ENCODE data around the gene C1QTNF12.

C1QTNF12 gene

GRCh38 chr1:1281533-1282321, 35.2 kb upstream of the C1QTNF12 start:
- DNase-seq (ENCODE audit: low spot score) = no peak

- no peak for DNase-seq (ENCODE audit: low spot score)
Measured at GRCh38 chr1:1280782-1281481, 34.4 kb upstream of the C1QTNF12 start.

GRCh38 chr1:1279028-1279427, 32.5 kb upstream of the C1QTNF12 start:
- DNase-seq (ENCODE audit: low spot score) = no peak

GRCh38 chr1:1278620-1279019, 32.1 kb upstream of the C1QTNF12 start:
- no peak for DNase-seq (ENCODE audit: low spot score)

GRCh38 chr1:1275836-1276235, 29.3 kb upstream of the C1QTNF12 start:
- no peak for DNase-seq (ENCODE audit: low spot score)

GRCh38 chr1:1274931-1275431, 28.5 kb upstream of the C1QTNF12 start:
- DNase-seq (ENCODE audit: low spot score) = no peak

GRCh38 chr1:1274299-1274930, 27.9 kb upstream of the C1QTNF12 start:
- DNase-seq (ENCODE audit: low spot score) = no peak

- DNase-seq (ENCODE audit: low spot score) = peak; percentile 90
Measured at GRCh38 chr1:1273512-1274298, 27.2 kb upstream of the C1QTNF12 start, which contains the start of gene UBE2J2. UBE2J2 (minus strand) TSS chr1:1273854; CDS start chr1:1267992, 5,862 bp downstream.

GRCh38 chr1:1273209-1273511, 26.6 kb upstream of the C1QTNF12 start:
- DNase-seq (ENCODE audit: low spot score) = no peak

GRCh38 chr1:1272341-1273208, 26.1 kb upstream of the C1QTNF12 start:
- peak; percentile 62 for DNase-seq (ENCODE audit: low spot score)

- no peak for DNase-seq (ENCODE audit: low spot score)
Measured at GRCh38 chr1:1270813-1271212, 24.3 kb upstream of the C1QTNF12 start.

GRCh38 chr1:1268284-1268682, 21.8 kb upstream of the C1QTNF12 start:
- no peak for DNase-seq (ENCODE audit: low spot score)

GRCh38 chr1:1267488-1268283, 21.2 kb upstream of the C1QTNF12 start:
- no peak for DNase-seq (ENCODE audit: low spot score)

GRCh38 chr1:1264868-1265272, 18.3 kb upstream of the C1QTNF12 start:
- peak; percentile 72 for DNase-seq (ENCODE audit: low spot score)

GRCh38 chr1:1264026-1264425, 17.5 kb upstream of the C1QTNF12 start:
- DNase-seq (ENCODE audit: low spot score) = no peak

GRCh38 chr1:1262758-1263157, 16.2 kb upstream of the C1QTNF12 start:
- no peak for DNase-seq (ENCODE audit: low spot score)

GRCh38 chr1:1262071-1262470, 15.5 kb upstream of the C1QTNF12 start:
- no peak for DNase-seq (ENCODE audit: low spot score)

- DNase-seq (ENCODE audit: low spot score) = no peak
Measured at GRCh38 chr1:1260843-1261560, 14.5 kb upstream of the C1QTNF12 start.

GRCh38 chr1:1259951-1260600, 13.6 kb upstream of the C1QTNF12 start:
- no peak for DNase-seq (ENCODE audit: low spot score)
